ENCODE data around the gene RPS8.
"Not testable (repeated sequence)": the region's sequence is repeated elsewhere in the genome, so short reads cannot be mapped to it uniquely, and the experiment has no call there.

DNA sequence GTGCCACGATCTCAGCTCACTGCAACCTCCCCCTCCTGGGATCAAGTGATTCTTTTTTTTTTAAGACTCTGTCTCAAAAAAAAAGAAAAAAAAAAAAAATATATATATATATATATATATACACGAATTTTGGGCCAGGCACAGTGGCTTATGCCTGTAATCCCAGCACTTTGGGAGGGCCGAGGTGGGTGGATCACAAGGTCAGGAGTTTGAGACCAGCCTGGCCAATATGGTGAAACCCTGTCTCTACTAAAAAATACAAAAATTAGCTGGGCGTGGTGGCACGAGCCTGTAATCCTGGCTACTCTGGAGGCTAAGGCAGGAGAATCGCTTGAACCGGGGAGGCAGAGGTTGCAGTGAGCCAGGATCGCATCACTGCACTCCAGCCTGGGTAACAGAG is 22.5 kb downstream of the RPS8 start:
- TF ChIP-seq, protein P1, sequence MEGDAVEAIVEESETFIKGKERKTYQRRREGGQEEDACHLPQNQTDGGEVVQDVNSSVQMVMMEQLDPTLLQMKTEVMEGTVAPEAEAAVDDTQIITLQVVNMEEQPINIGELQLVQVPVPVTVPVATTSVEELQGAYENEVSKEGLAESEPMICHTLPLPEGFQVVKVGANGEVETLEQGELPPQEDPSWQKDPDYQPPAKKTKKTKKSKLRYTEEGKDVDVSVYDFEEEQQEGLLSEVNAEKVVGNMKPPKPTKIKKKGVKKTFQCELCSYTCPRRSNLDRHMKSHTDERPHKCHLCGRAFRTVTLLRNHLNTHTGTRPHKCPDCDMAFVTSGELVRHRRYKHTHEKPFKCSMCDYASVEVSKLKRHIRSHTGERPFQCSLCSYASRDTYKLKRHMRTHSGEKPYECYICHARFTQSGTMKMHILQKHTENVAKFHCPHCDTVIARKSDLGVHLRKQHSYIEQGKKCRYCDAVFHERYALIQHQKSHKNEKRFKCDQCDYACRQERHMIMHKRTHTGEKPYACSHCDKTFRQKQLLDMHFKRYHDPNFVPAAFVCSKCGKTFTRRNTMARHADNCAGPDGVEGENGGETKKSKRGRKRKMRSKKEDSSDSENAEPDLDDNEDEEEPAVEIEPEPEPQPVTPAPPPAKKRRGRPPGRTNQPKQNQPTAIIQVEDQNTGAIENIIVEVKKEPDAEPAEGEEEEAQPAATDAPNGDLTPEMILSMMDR (IDR thresholded peaks at IDR 0.05), result not testable (repeated sequence)
- not testable (repeated sequence) for TF ChIP-seq POLR2A (IDR thresholded peaks at IDR 0.05)
